Measurements from ENCODE around the gene LMO7. TPM values are rescaled to one million over a fixed set of nuclear protein-coding genes. Genes with fewer than 3 reads are reported as not detected.

LMO7 gene
- total RNA-seq, 4 donors from 2014 or later, result 60.5 to 108 (median 75.6) TPM

GRCh38 chr13:75607447-75607846 is 28.7 kb upstream of the LMO7 start:
- intact Hi-C loops (cut with DNase I; ENCODE audit: low total_unique reads), result no loop called here
- no peak overlapping the region for H3K4me3 ChIP-seq (ENCODE audit: low read depth, poor library complexity, severe bottlenecking)
- no peak for TF ChIP-seq POLR2A (IDR thresholded peaks at IDR 0.05)
- TF ChIP-seq, protein P1, sequence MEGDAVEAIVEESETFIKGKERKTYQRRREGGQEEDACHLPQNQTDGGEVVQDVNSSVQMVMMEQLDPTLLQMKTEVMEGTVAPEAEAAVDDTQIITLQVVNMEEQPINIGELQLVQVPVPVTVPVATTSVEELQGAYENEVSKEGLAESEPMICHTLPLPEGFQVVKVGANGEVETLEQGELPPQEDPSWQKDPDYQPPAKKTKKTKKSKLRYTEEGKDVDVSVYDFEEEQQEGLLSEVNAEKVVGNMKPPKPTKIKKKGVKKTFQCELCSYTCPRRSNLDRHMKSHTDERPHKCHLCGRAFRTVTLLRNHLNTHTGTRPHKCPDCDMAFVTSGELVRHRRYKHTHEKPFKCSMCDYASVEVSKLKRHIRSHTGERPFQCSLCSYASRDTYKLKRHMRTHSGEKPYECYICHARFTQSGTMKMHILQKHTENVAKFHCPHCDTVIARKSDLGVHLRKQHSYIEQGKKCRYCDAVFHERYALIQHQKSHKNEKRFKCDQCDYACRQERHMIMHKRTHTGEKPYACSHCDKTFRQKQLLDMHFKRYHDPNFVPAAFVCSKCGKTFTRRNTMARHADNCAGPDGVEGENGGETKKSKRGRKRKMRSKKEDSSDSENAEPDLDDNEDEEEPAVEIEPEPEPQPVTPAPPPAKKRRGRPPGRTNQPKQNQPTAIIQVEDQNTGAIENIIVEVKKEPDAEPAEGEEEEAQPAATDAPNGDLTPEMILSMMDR (IDR thresholded peaks at IDR 0.05), result no peak
- WGBS, 2 donors, result 73 to 78% methylated on average over 2 of the region's 2 CpGs
- no peak for DNase-seq (ENCODE audit: low spot score in 2 of 2)

- TF ChIP-seq POLR2A (IDR thresholded peaks at IDR 0.05), result no peak
- TF ChIP-seq, protein P1 (IDR thresholded peaks at IDR 0.05), result no peak
- H3K4me3 ChIP-seq (ENCODE audit: low read depth, poor library complexity, severe bottlenecking), result no peak overlapping the region
- intact Hi-C loops (cut with DNase I; ENCODE audit: low total_unique reads), result no loop called here
- DNase-seq (ENCODE audit: low spot score in 2 of 2), result no peak
Observed at GRCh38 chr13:75610466-75610865, 25.7 kb upstream of the LMO7 start.

GRCh38 chr13:75612354-75612753 is 23.8 kb upstream of the LMO7 start:
- TF ChIP-seq POLR2A (IDR thresholded peaks at IDR 0.05), result no peak
- 86 to 95% methylated on average over 2 of the region's 2 CpGs for WGBS, 2 donors
- no peak for DNase-seq (ENCODE audit: low spot score in 2 of 2)

GRCh38 chr13:75617230-75617629 is 18.9 kb upstream of the LMO7 start:
- 43 to 89% methylated on average over 1 of the region's 1 CpG for WGBS, 2 donors

More at GRCh38 chr13:75612354-75612753, 23.8 kb upstream of the LMO7 start:
- intact Hi-C loops (cut with DNase I; ENCODE audit: low total_unique reads), result no loop called here
- H3K4me3 ChIP-seq (ENCODE audit: low read depth, poor library complexity, severe bottlenecking), result no peak overlapping the region

GRCh38 chr13:75618308-75618707 is 17.8 kb upstream of the LMO7 start:
- 0% methylated on average over 1 of the region's 1 CpG for WGBS, 2 donors
- TF ChIP-seq POLR2A (IDR thresholded peaks at IDR 0.05), result no peak
- TF ChIP-seq, protein P1 (IDR thresholded peaks at IDR 0.05), result no peak
- intact Hi-C loops (cut with DNase I; ENCODE audit: low total_unique reads), result no loop called here
- DNase-seq (ENCODE audit: low spot score in 2 of 2), result no peak
- H3K4me3 ChIP-seq (ENCODE audit: low read depth, poor library complexity, severe bottlenecking), result no peak overlapping the region

More at GRCh38 chr13:75617230-75617629, 18.9 kb upstream of the LMO7 start:
- DNase-seq (ENCODE audit: low spot score in 2 of 2), result no peak
- no peak for TF ChIP-seq POLR2A (IDR thresholded peaks at IDR 0.05)
- TF ChIP-seq, protein P1 (IDR thresholded peaks at IDR 0.05), result no peak
- intact Hi-C loops (cut with DNase I; ENCODE audit: low total_unique reads), result no loop called here
- H3K4me3 ChIP-seq (ENCODE audit: low read depth, poor library complexity, severe bottlenecking), result no peak overlapping the region

- 49 to 57% methylated on average over 1 of the region's 1 CpG for WGBS, 2 donors
- H3K4me3 ChIP-seq (ENCODE audit: low read depth, poor library complexity, severe bottlenecking), result no peak overlapping the region
- intact Hi-C loops (cut with DNase I; ENCODE audit: low total_unique reads), result no loop called here
- TF ChIP-seq POLR2A (IDR thresholded peaks at IDR 0.05), result no peak
- TF ChIP-seq, protein P1 (IDR thresholded peaks at IDR 0.05), result no peak
- no peak for DNase-seq (ENCODE audit: low spot score in 2 of 2)
Observed at GRCh38 chr13:75620020-75620419, 16.1 kb upstream of the LMO7 start.
